SK-N-SH treated with all-trans-retinoic acid at 6 μM for 48 hours (cell line): ENCODE results near the gene MCUB.

Experiments used
- ATAC-seq: fragments of 200-7000 bp; cut with Tn5 transposase; 3 replicates; pipeline ENCODE4 v1.9.1; 2020; ENCODE audit warnings: mild to moderate bottlenecking, moderate library complexity
- ARNTL ChIP-seq: fragments of 450-650 bp; formaldehyde crosslinking; IDR thresholded peaks from 2 replicates; pipeline ENCODE4 v1.5.0; 2020; ENCODE audit warnings: low read depth, mild to moderate bottlenecking, moderate library complexity, borderline replicate concordance
- BACH2 ChIP-seq: fragments of 250-450 bp; sonication (Bioruptor Pico); IDR thresholded peaks from 2 replicates; pipeline ENCODE4 v1.9.0; 2021; ENCODE audit warnings: mild to moderate bottlenecking, borderline replicate concordance
- CREB5 ChIP-seq: fragments of 250-450 bp; sonication (Bioruptor Pico); IDR thresholded peaks from 2 replicates; pipeline ENCODE4 v1.5.1; 2020; ENCODE audit warnings: low read depth, mild to moderate bottlenecking, moderate library complexity
- CSDC2 ChIP-seq: fragments of 250-450 bp; sonication (Bioruptor Pico); IDR thresholded peaks from 2 replicates; pipeline ENCODE4 v1.5.0; 2020; ENCODE audit warnings: mild to moderate bottlenecking, moderate library complexity
- CSRNP3 ChIP-seq: fragments of 250-450 bp; sonication (Bioruptor Pico); IDR thresholded peaks from 2 replicates; pipeline ENCODE4 v1.5.1; 2021; ENCODE audit warnings: mild to moderate bottlenecking, moderate library complexity
- ESRRG ChIP-seq: fragments of 250-450 bp; sonication (Bioruptor Pico); IDR thresholded peaks from 2 replicates; pipeline ENCODE4 v1.6.1; 2021; ENCODE audit warnings: mild to moderate bottlenecking
- GLIS3 ChIP-seq: fragments of 250-450 bp; sonication (Bioruptor Pico); IDR thresholded peaks from 2 replicates; pipeline ENCODE4 v1.5.0; 2020; ENCODE audit warnings: mild to moderate bottlenecking, moderate library complexity
- OSR1 ChIP-seq: fragments of 250-450 bp; sonication (Bioruptor Pico); IDR thresholded peaks from 2 replicates; pipeline ENCODE4 v1.8.0; 2022; ENCODE audit warnings: moderate library complexity, mild to moderate bottlenecking, inconsistent platforms
- PATZ1 ChIP-seq: fragments of 250-450 bp; sonication (Bioruptor Pico); IDR thresholded peaks from 2 replicates; pipeline ENCODE4 v1.8.0; 2020; ENCODE audit warnings: mild to moderate bottlenecking, moderate library complexity, borderline replicate concordance
- PPARA ChIP-seq: fragments of 250-450 bp; sonication (Bioruptor Pico); IDR thresholded peaks from 2 replicates; pipeline ENCODE4 v1.5.0; 2020; ENCODE audit warnings: mild to moderate bottlenecking, borderline replicate concordance
- RARB ChIP-seq: fragments of 250-450 bp; sonication (Bioruptor Pico); IDR thresholded peaks from 2 replicates; pipeline ENCODE4 v1.8.0; 2021; ENCODE audit warnings: mild to moderate bottlenecking, moderate library complexity
- SNAI2 ChIP-seq: fragments of 250-450 bp; sonication (Bioruptor Pico); IDR thresholded peaks from 2 replicates; pipeline ENCODE4 v1.5.0; 2020; ENCODE audit warnings: mild to moderate bottlenecking, moderate library complexity
- TOX ChIP-seq: fragments of 250-450 bp; sonication (Bioruptor Pico); IDR thresholded peaks from 2 replicates; pipeline ENCODE4 v1.8.0; 2021; ENCODE audit warnings: mild to moderate bottlenecking, moderate library complexity, borderline replicate concordance
- TSHZ2 ChIP-seq: fragments of 250-450 bp; sonication (Bioruptor Pico); IDR thresholded peaks from 2 replicates; pipeline ENCODE4 v1.5.0; 2020; ENCODE audit warnings: mild to moderate bottlenecking, moderate library complexity
- ZC3H10 ChIP-seq: fragments of 250-450 bp; sonication (Bioruptor Pico); IDR thresholded peaks from 2 replicates; pipeline ENCODE4 v1.5.1; 2021; ENCODE audit warnings: mild to moderate bottlenecking, moderate library complexity
- ZFP30 ChIP-seq: fragments of 450-650 bp; formaldehyde crosslinking; IDR thresholded peaks from 2 replicates; pipeline ENCODE4 v1.5.0; 2022; ENCODE audit warnings: mild to moderate bottlenecking, moderate library complexity
- ZNF565 ChIP-seq: fragments of 450-650 bp; formaldehyde crosslinking; conservative IDR thresholded peaks from 2 replicates; pipeline ENCODE4 v1.5.0; 2020; ENCODE audit warnings: low read depth, mild to moderate bottlenecking, moderate library complexity
- ZNF70 ChIP-seq: fragments of 450-650 bp; formaldehyde crosslinking; IDR thresholded peaks from 2 replicates; pipeline ENCODE4 v1.5.0; 2020; ENCODE audit warnings: mild to moderate bottlenecking, moderate library complexity
- ZNF8 ChIP-seq: fragments of 450-650 bp; formaldehyde crosslinking; IDR thresholded peaks from 2 replicates; pipeline ENCODE4 v1.5.0; 2020; ENCODE audit warnings: mild to moderate bottlenecking, moderate library complexity

Gene MCUB

GRCh38 chr4:109665783-109666485, 105.9 kb downstream of the MCUB start:
- no peak for ATAC-seq
- TF ChIP-seq CSRNP3 (CRISPR knock-in tag), result no peak
- TF ChIP-seq ZNF8, result no peak
- TF ChIP-seq PPARA (CRISPR knock-in tag), result no peak
- TF ChIP-seq ZNF565 (CRISPR knock-in tag), result no peak
- TF ChIP-seq OSR1 (CRISPR knock-in tag), result no peak
- TF ChIP-seq PATZ1 (CRISPR knock-in tag), result no peak
- no peak for TF ChIP-seq BACH2 (CRISPR knock-in tag)
- TF ChIP-seq TOX (CRISPR knock-in tag), result no peak
- TF ChIP-seq ZFP30 (CRISPR knock-in tag), result no peak

GRCh38 chr4:109671350-109671749, 111.3 kb downstream of the MCUB start:
- ATAC-seq, result no peak

GRCh38 chr4:109672169-109672930, 112.3 kb downstream of the MCUB start:
- TF ChIP-seq PATZ1 (CRISPR knock-in tag) (no peak), ZNF565 (CRISPR knock-in tag) (no peak)
- no peak for ATAC-seq

More at GRCh38 chr4:109671350-109671749, 111.3 kb downstream of the MCUB start:
- TF ChIP-seq ZNF565 (CRISPR knock-in tag), result no peak
- no peak for TF ChIP-seq ESRRG (CRISPR knock-in tag)
- TF ChIP-seq CREB5 (CRISPR knock-in tag), result no peak
- TF ChIP-seq ZC3H10 (CRISPR knock-in tag), result no peak
- TF ChIP-seq CSRNP3 (CRISPR knock-in tag), result no peak
- TF ChIP-seq ARNTL, result no peak
- no peak for TF ChIP-seq TOX (CRISPR knock-in tag)
- no peak for TF ChIP-seq BACH2 (CRISPR knock-in tag)
- TF ChIP-seq GLIS3 (CRISPR knock-in tag), result no peak
- TF ChIP-seq SNAI2 (CRISPR knock-in tag), result no peak
- no peak for TF ChIP-seq ZNF70
- no peak for TF ChIP-seq PPARA (CRISPR knock-in tag)
- no peak for TF ChIP-seq CSDC2 (CRISPR knock-in tag)

GRCh38 chr4:109673303-109673702, 113.3 kb downstream of the MCUB start:
- ATAC-seq, result no peak
- TF ChIP-seq BACH2 (CRISPR knock-in tag), result no peak
- TF ChIP-seq CSRNP3 (CRISPR knock-in tag), result no peak
- TF ChIP-seq CSDC2 (CRISPR knock-in tag), result no peak
- no peak for TF ChIP-seq CREB5 (CRISPR knock-in tag)
- no peak for TF ChIP-seq RARB
- TF ChIP-seq TSHZ2 (CRISPR knock-in tag), result no peak
- TF ChIP-seq ZNF565 (CRISPR knock-in tag), result no peak
- no peak for TF ChIP-seq ESRRG (CRISPR knock-in tag)
- no peak for TF ChIP-seq TOX (CRISPR knock-in tag)
